Neural progenitor cell (in vitro differentiated cells): ENCODE measurements around the gene OR4D5.

ENCODE experiments used
- EZH2 ChIP-seq: fragments of 200-600 bp; sonication (generic); IDR thresholded peaks from 2 replicates; pipeline ENCODE4 v1.6.1; 2017; ENCODE audit warnings: antibody characterized with exemption, mild to moderate bottlenecking, moderate library complexity
- TF ChIP-seq, protein P1 (sequence below): fragments of 200-600 bp; sonication (generic); IDR thresholded peaks from 2 replicates; pipeline ENCODE4 v1.5.1; 2017; ENCODE audit warnings: antibody characterized with exemption, mild to moderate bottlenecking

DNA sequence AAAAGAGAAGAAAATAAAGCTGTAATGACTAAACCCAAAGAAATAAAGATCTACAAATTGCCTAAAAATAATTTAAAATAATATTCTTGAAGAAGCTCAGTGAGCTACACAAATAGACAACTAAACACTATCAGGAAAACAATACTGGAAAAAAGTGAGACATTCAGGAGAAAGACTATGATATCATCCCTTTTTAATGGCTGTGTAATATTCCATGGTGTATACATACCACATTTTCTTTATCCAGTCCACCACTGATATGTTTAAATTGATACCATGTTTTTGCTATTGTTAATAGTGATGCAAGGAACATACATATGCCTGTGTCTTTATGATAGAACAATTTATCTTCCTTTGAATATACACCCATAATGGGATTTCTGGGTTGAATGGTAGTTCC, 17.3 kb downstream of the OR4D5 start:
- TF ChIP-seq, protein P1, sequence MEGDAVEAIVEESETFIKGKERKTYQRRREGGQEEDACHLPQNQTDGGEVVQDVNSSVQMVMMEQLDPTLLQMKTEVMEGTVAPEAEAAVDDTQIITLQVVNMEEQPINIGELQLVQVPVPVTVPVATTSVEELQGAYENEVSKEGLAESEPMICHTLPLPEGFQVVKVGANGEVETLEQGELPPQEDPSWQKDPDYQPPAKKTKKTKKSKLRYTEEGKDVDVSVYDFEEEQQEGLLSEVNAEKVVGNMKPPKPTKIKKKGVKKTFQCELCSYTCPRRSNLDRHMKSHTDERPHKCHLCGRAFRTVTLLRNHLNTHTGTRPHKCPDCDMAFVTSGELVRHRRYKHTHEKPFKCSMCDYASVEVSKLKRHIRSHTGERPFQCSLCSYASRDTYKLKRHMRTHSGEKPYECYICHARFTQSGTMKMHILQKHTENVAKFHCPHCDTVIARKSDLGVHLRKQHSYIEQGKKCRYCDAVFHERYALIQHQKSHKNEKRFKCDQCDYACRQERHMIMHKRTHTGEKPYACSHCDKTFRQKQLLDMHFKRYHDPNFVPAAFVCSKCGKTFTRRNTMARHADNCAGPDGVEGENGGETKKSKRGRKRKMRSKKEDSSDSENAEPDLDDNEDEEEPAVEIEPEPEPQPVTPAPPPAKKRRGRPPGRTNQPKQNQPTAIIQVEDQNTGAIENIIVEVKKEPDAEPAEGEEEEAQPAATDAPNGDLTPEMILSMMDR = no peak
- no peak for TF ChIP-seq EZH2
